ENCODE measurements around the gene CUTA.
A peak's percentile ranks its signal among the peaks of the same experiment; 100 is the strongest.

The CUTA gene

DNA sequence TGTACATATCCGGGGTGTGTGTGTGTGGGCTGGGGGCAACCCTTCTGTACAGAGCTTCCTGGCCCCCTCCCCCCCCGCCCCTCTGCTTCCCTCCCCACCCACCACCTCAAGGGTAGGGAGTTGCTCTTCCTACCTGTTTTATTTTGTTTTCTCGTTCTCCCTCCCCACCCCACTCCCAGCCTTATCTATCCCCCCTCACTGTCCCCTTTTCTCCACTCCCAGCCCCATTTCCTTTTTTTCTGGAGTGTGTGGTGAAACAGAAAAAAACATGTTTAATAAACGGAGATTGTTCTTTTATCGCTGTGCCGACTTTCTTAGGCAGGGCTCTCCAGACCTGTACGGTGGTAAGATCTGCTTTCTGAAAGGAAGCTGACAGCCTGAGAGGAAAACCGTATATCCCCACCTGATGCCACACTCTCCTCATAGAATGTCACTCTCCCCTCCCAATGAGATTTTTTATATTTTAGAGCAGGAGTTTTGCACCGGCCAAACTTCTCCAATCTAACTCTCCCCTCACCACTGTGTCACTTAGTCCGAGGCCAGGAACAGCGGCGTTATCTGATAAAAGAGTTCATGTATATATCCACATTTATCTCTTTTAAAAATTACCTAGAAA is 35.6 kb upstream of the CUTA start:
- H3K36me3 ChIP-seq (replicated peaks; ENCODE audit: low read depth, low read length): peaks cover 5% of the 10 kb centered on the region
- TF ChIP-seq, protein P1, sequence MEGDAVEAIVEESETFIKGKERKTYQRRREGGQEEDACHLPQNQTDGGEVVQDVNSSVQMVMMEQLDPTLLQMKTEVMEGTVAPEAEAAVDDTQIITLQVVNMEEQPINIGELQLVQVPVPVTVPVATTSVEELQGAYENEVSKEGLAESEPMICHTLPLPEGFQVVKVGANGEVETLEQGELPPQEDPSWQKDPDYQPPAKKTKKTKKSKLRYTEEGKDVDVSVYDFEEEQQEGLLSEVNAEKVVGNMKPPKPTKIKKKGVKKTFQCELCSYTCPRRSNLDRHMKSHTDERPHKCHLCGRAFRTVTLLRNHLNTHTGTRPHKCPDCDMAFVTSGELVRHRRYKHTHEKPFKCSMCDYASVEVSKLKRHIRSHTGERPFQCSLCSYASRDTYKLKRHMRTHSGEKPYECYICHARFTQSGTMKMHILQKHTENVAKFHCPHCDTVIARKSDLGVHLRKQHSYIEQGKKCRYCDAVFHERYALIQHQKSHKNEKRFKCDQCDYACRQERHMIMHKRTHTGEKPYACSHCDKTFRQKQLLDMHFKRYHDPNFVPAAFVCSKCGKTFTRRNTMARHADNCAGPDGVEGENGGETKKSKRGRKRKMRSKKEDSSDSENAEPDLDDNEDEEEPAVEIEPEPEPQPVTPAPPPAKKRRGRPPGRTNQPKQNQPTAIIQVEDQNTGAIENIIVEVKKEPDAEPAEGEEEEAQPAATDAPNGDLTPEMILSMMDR (IDR thresholded peaks at IDR 0.05; ENCODE audit: low read depth, low read length): no peak
- TF ChIP-seq EZH2phosphoT487 (IDR thresholded peaks at IDR 0.05; ENCODE audit: low read depth): no peak
- no peaks in the 10 kb centered on the region for H3K27me3 ChIP-seq (ENCODE audit: low read depth, low read length)
- peak overlapping the region; percentile 85 for H3K9ac ChIP-seq (ENCODE audit: low read length)
- peak overlapping the region; percentile 94 for H3K4me3 ChIP-seq (ENCODE audit: low read length)
- no peaks in the 10 kb centered on the region for H3K9me3 ChIP-seq (ENCODE audit: insufficient read depth, low read length)
- peak overlapping the region; percentile 88 for H3K4me2 ChIP-seq (ENCODE audit: low read length)
- no peak overlapping the region for H2AFZ ChIP-seq (ENCODE audit: low read depth, low read length)
- no peak overlapping the region for H3K27ac ChIP-seq (ENCODE audit: low read length)
- peaks cover 6% of the 10 kb centered on the region; the same call in 1 of the 2 replicates for H3K4me1 ChIP-seq (ENCODE audit: low read length)
- peaks cover 17% of the 10 kb centered on the region for H3K79me2 ChIP-seq (ENCODE audit: low read length)
- no peaks in the 10 kb centered on the region for H4K20me1 ChIP-seq (ENCODE audit: insufficient read depth, low read length)

DNA sequence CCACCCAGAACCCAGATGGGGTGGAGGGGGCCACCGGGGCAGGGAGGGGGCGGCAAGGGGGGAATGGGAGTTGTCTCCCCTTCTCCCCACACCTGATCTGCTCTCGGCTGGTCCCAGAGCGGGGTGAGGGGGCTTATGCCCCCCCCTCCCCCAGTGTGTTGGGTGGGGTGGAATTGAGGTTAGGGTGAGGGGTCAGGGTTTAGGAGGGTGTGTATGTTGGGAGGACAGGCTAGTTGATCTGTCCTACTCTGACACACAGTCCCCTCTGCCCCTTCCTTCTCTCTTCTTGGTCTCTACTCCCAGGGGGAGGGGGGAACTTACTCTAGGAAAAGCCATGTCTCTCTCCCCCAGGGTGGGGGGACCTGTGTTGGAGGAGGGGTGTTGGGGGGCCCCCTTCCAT is 34.6 kb upstream of the CUTA start:
- no peak overlapping the region for H3K4me2 ChIP-seq (ENCODE audit: low read length)
- H3K4me1 ChIP-seq (ENCODE audit: low read length): peaks cover 6% of the 10 kb centered on the region; the same call in 1 of the 2 replicates
- H3K9ac ChIP-seq (ENCODE audit: low read length): no peak overlapping the region
- peaks cover 5% of the 10 kb centered on the region for H3K36me3 ChIP-seq (replicated peaks; ENCODE audit: low read depth, low read length)
- peaks cover 17% of the 10 kb centered on the region for H3K79me2 ChIP-seq (ENCODE audit: low read length)
- H3K9me3 ChIP-seq (ENCODE audit: insufficient read depth, low read length): no peaks in the 10 kb centered on the region
- no peaks in the 10 kb centered on the region for H3K27me3 ChIP-seq (ENCODE audit: low read depth, low read length)
- no peak overlapping the region for H2AFZ ChIP-seq (ENCODE audit: low read depth, low read length)
- H4K20me1 ChIP-seq (ENCODE audit: insufficient read depth, low read length): no peaks in the 10 kb centered on the region
- H3K27ac ChIP-seq (ENCODE audit: low read length): no peak overlapping the region
- no peak overlapping the region for H3K4me3 ChIP-seq (ENCODE audit: low read length)
- TF ChIP-seq, protein P1 (IDR thresholded peaks at IDR 0.05; ENCODE audit: low read depth, low read length): no peak
- no peak for TF ChIP-seq EZH2phosphoT487 (IDR thresholded peaks at IDR 0.05; ENCODE audit: low read depth)

DNA sequence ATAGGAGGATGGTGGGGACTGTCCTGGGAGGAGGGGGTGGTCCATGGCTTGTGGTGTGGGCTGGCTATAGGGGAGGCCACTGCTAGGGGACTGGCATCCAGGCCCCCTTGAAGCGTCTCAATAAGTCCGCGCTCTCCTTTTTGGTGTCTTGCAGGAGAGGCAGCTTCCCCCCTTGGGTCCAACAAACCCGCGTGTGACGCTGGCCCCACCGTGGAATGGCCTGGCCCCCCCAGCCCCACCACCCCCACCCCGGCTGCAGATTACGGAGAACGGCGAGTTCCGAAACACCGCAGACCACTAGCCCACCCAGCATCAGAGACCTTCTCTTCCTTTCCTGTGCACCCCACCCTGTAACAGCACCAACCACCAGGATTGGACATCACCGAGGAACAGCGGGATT is 33.7 kb upstream of the CUTA start:
- Histone ChIP-seq H3K27me3 (ENCODE audit: low read depth, low read length) (no peaks in the 10 kb centered on the region), H3K4me2 (ENCODE audit: low read length) (no peak overlapping the region), H3K9me3 (ENCODE audit: insufficient read depth, low read length) (no peaks in the 10 kb centered on the region), H3K4me1 (ENCODE audit: low read length) (peaks cover 6% of the 10 kb centered on the region; the same call in 1 of the 2 replicates), H3K36me3 (replicated peaks; ENCODE audit: low read depth, low read length) (no peaks in the 10 kb centered on the region), H3K79me2 (ENCODE audit: low read length) (peaks cover 17% of the 10 kb centered on the region), H4K20me1 (ENCODE audit: insufficient read depth, low read length) (no peaks in the 10 kb centered on the region), H3K9ac (ENCODE audit: low read length) (no peak overlapping the region), H3K27ac (ENCODE audit: low read length) (no peak overlapping the region), H3K4me3 (ENCODE audit: low read length) (no peak overlapping the region), H2AFZ (ENCODE audit: low read depth, low read length) (no peak overlapping the region)
- TF ChIP-seq, protein P1 (IDR thresholded peaks at IDR 0.05; ENCODE audit: low read depth, low read length): no peak
- no peak for TF ChIP-seq EZH2phosphoT487 (IDR thresholded peaks at IDR 0.05; ENCODE audit: low read depth)

DNA sequence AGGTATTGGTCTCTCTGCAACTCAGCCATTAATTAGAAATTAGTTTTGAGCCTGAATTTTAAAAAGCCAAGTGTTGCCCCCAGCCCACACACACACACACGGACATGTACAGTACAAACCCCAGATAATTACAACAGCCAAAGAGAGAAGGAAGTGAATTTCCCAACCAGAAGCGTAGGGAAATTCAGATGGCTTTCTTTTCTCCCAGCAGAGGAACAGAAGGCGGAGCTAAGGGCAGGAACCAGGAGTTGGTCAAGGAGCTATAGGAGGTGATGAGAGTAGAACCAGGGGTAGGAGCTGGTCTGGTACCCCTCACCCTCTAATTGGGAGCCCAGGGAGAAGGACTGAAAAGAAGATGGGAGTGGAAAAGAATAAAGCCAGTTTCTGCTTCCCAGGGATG is 32.5 kb upstream of the CUTA start:
- Histone ChIP-seq H3K27me3 (ENCODE audit: low read depth, low read length) (no peaks in the 10 kb centered on the region), H3K9ac (ENCODE audit: low read length) (no peak overlapping the region), H3K27ac (ENCODE audit: low read length) (no peak overlapping the region), H3K4me3 (ENCODE audit: low read length) (no peak overlapping the region), H3K4me2 (ENCODE audit: low read length) (no peak overlapping the region), H3K9me3 (ENCODE audit: insufficient read depth, low read length) (no peaks in the 10 kb centered on the region), H3K36me3 (replicated peaks; ENCODE audit: low read depth, low read length) (no peaks in the 10 kb centered on the region), H3K4me1 (ENCODE audit: low read length) (peaks cover 6% of the 10 kb centered on the region; the same call in 1 of the 2 replicates), H4K20me1 (ENCODE audit: insufficient read depth, low read length) (no peaks in the 10 kb centered on the region), H3K79me2 (ENCODE audit: low read length) (peaks cover 17% of the 10 kb centered on the region), H2AFZ (ENCODE audit: low read depth, low read length) (no peak overlapping the region)
- TF ChIP-seq, protein P1 (IDR thresholded peaks at IDR 0.05; ENCODE audit: low read depth, low read length): no peak
- no peak for TF ChIP-seq EZH2phosphoT487 (IDR thresholded peaks at IDR 0.05; ENCODE audit: low read depth)
